ENCODE measurements around the gene TMEM165.

The TMEM165 gene

GRCh38 chr4:55435141-55435841 is 39.5 kb downstream of the TMEM165 start:
- no peak overlapping the region for H3K4me3 ChIP-seq (ENCODE audit: low read length)
- no peaks in the 10 kb centered on the region for H3K4me1 ChIP-seq (ENCODE audit: insufficient read depth, low read length)
- no peak overlapping the region for H2AFZ ChIP-seq (ENCODE audit: low read depth, low read length)
- H3K27me3 ChIP-seq (ENCODE audit: insufficient read depth, low read length): no peaks in the 10 kb centered on the region
- H3K9me3 ChIP-seq (ENCODE audit: low read length): no peaks in the 10 kb centered on the region
- H3K36me3 ChIP-seq (ENCODE audit: insufficient read depth, low read length): peaks cover 58% of the 10 kb centered on the region

GRCh38 chr4:55437356-55437796 is 41.6 kb downstream of the TMEM165 start:
- Histone ChIP-seq H3K4me3 (ENCODE audit: low read length) (no peak overlapping the region), H3K9me3 (ENCODE audit: low read length) (no peaks in the 10 kb centered on the region), H3K36me3 (ENCODE audit: insufficient read depth, low read length) (peaks cover 53% of the 10 kb centered on the region)

GRCh38 chr4:55437823-55438222 is 42.1 kb downstream of the TMEM165 start:
- Histone ChIP-seq H3K4me3 (ENCODE audit: low read length) (no peak overlapping the region), H3K4me1 (ENCODE audit: insufficient read depth, low read length) (no peaks in the 10 kb centered on the region), H3K9me3 (ENCODE audit: low read length) (no peaks in the 10 kb centered on the region), H2AFZ (ENCODE audit: low read depth, low read length) (no peak overlapping the region), H3K27me3 (ENCODE audit: insufficient read depth, low read length) (no peaks in the 10 kb centered on the region), H3K36me3 (ENCODE audit: insufficient read depth, low read length) (peaks cover 53% of the 10 kb centered on the region)

More at GRCh38 chr4:55437356-55437796, 41.6 kb downstream of the TMEM165 start:
- Histone ChIP-seq H2AFZ (ENCODE audit: low read depth, low read length) (no peak overlapping the region), H3K4me1 (ENCODE audit: insufficient read depth, low read length) (no peaks in the 10 kb centered on the region), H3K27me3 (ENCODE audit: insufficient read depth, low read length) (no peaks in the 10 kb centered on the region)

DNA sequence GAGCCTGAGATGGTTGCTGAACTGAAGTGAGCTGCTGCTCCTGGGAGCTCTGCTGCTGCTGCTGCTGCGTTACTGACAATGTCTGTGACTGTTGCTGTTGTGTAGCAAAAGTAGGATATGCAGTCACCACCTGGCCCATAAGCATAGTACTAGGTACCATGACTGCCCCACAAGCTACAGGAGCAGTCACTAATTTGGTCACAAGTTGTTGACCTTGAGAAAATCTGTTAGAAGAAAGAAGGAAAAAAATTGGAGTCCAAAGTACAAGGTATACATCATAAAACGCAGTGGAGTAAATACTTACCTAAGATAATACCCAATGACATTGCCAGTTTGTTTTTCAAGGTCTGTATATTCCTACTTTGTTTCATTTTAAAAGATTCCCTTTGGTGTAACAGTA is 42.6 kb downstream of the TMEM165 start:
- H3K9me3 ChIP-seq (ENCODE audit: low read length): no peaks in the 10 kb centered on the region
- H3K36me3 ChIP-seq (ENCODE audit: insufficient read depth, low read length): peaks cover 51% of the 10 kb centered on the region
- no peaks in the 10 kb centered on the region for H3K4me1 ChIP-seq (ENCODE audit: insufficient read depth, low read length)
- no peaks in the 10 kb centered on the region for H3K27me3 ChIP-seq (ENCODE audit: insufficient read depth, low read length)
- H2AFZ ChIP-seq (ENCODE audit: low read depth, low read length): no peak overlapping the region
- no peak overlapping the region for H3K4me3 ChIP-seq (ENCODE audit: low read length)

GRCh38 chr4:55439023-55439422 is 43.3 kb downstream of the TMEM165 start:
- Histone ChIP-seq H2AFZ (ENCODE audit: low read depth, low read length) (no peak overlapping the region), H3K27me3 (ENCODE audit: insufficient read depth, low read length) (no peaks in the 10 kb centered on the region), H3K36me3 (ENCODE audit: insufficient read depth, low read length) (peaks cover 52% of the 10 kb centered on the region), H3K4me1 (ENCODE audit: insufficient read depth, low read length) (no peaks in the 10 kb centered on the region), H3K9me3 (ENCODE audit: low read length) (no peaks in the 10 kb centered on the region), H3K4me3 (ENCODE audit: low read length) (no peak overlapping the region)

- H3K9me3 ChIP-seq (ENCODE audit: low read length): no peaks in the 10 kb centered on the region
- no peak overlapping the region for H2AFZ ChIP-seq (ENCODE audit: low read depth, low read length)
- no peaks in the 10 kb centered on the region for H3K27me3 ChIP-seq (ENCODE audit: insufficient read depth, low read length)
- no peak overlapping the region for H3K4me3 ChIP-seq (ENCODE audit: low read length)
- no peaks in the 10 kb centered on the region for H3K4me1 ChIP-seq (ENCODE audit: insufficient read depth, low read length)
- H3K36me3 ChIP-seq (ENCODE audit: insufficient read depth, low read length): peaks cover 41% of the 10 kb centered on the region
These were observed 45.0 kb downstream of the TMEM165 start for GRCh38 chr4:55440786-55441185.

DNA sequence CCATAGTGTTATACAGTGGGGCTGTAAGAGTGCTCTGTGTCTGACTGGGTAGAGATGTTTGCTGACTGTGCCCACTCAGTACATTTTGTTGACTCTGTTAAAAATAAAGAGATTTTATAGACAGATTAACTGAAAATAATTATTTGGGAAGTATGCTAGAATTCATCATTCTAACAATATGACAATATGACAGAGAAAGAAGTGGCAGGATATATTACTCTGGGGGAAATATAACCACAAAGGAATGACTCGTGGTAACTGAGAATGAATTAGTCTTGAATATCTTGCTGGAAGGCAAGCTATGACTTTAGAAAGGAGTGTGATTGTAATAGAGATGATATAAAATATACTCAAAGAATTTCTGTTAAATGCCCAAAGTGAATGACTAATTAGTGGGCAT is 46.8 kb downstream of the TMEM165 start:
- H3K27me3 ChIP-seq (ENCODE audit: insufficient read depth, low read length): no peaks in the 10 kb centered on the region
- H3K36me3 ChIP-seq (ENCODE audit: insufficient read depth, low read length): peaks cover 36% of the 10 kb centered on the region
- no peaks in the 10 kb centered on the region for H3K4me1 ChIP-seq (ENCODE audit: insufficient read depth, low read length)
- H3K4me3 ChIP-seq (ENCODE audit: low read length): no peak overlapping the region
- no peaks in the 10 kb centered on the region for H3K9me3 ChIP-seq (ENCODE audit: low read length)
- H2AFZ ChIP-seq (ENCODE audit: low read depth, low read length): no peak overlapping the region

DNA sequence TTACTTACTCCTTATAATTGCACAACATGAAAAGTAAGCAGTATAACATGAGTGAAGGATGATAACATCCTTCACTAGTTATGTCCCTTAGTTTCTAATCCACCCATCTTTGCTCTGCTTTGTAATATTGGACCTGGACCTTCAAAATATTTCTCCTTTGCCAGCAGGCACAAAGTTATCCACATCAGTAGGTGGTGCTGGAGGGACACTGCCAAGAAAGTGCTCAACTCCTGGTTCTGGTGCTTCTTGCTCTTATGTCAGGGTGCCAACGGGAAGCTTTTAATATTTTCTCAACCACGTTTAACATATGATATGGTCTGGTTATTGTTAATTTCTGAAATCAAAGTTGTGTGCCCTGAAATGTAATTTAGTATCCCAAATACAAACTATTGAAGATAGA is 49.1 kb downstream of the TMEM165 start:
- Histone ChIP-seq H3K4me3 (ENCODE audit: low read length) (no peak overlapping the region), H2AFZ (ENCODE audit: low read depth, low read length) (no peak overlapping the region), H3K27me3 (ENCODE audit: insufficient read depth, low read length) (no peaks in the 10 kb centered on the region), H3K36me3 (ENCODE audit: insufficient read depth, low read length) (peaks cover 54% of the 10 kb centered on the region), H3K4me1 (ENCODE audit: insufficient read depth, low read length) (no peaks in the 10 kb centered on the region), H3K9me3 (ENCODE audit: low read length) (no peaks in the 10 kb centered on the region)

DNA sequence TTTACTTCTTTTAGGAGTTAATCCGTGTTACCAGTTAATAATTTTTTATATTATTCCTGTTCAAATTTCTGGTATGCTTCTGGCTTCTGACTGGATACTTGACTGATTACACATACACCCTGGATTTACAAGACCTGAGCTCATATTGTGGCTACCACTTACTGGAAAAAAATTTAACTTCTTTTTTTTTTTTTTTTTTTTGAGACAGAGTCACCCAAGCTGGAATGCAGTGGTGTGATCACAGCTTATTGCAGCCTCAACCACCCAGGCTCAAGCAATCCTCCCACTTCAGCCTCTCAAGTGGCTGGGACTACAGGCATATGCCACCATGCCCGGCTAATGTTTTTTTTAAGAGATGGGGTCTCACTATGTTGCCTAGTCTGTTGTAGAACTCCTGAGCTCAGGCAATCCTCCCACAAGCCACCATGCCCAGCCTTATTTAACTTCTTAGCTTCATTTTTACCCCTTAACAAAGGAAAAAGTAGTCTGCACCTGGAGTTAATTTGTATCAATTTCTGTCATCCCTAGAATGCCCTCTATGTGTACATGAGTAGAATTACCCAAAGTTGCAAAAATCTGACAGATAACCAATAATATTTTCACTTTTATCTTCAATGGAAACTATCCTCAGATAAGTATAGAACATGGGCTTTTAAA is 50.3 kb downstream of the TMEM165 start:
- Histone ChIP-seq H2AFZ (ENCODE audit: low read depth, low read length) (no peak overlapping the region), H3K4me3 (ENCODE audit: low read length) (no peak overlapping the region), H3K4me1 (ENCODE audit: insufficient read depth, low read length) (no peaks in the 10 kb centered on the region), H3K36me3 (ENCODE audit: insufficient read depth, low read length) (peaks cover 54% of the 10 kb centered on the region), H3K9me3 (ENCODE audit: low read length) (no peaks in the 10 kb centered on the region), H3K27me3 (ENCODE audit: insufficient read depth, low read length) (no peaks in the 10 kb centered on the region)

DNA sequence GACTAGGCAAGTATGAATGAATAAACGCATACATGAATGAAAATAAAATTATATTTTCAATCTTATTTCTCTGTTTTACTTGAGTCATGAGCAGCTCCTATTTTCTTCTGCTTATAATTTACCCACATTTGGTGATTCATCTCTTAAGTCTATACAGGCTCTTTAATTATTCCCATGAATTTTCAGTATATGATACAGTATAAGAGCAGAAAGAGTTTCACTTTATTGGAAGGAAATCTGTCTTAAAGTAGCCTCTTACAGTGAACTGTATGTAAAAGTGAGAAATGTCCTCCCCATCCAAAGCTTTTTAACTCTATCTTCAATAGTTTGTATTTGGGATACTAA is 50.8 kb downstream of the TMEM165 start:
- H2AFZ ChIP-seq (ENCODE audit: low read depth, low read length): no peak overlapping the region
- peaks cover 52% of the 10 kb centered on the region for H3K36me3 ChIP-seq (ENCODE audit: insufficient read depth, low read length)
- no peak overlapping the region for H3K4me3 ChIP-seq (ENCODE audit: low read length)
- H3K4me1 ChIP-seq (ENCODE audit: insufficient read depth, low read length): no peaks in the 10 kb centered on the region
- no peaks in the 10 kb centered on the region for H3K27me3 ChIP-seq (ENCODE audit: insufficient read depth, low read length)
- H3K9me3 ChIP-seq (ENCODE audit: low read length): no peaks in the 10 kb centered on the region

- no peaks in the 10 kb centered on the region for H3K27me3 ChIP-seq (ENCODE audit: insufficient read depth, low read length)
- peaks cover 57% of the 10 kb centered on the region for H3K36me3 ChIP-seq (ENCODE audit: insufficient read depth, low read length)
- no peak overlapping the region for H2AFZ ChIP-seq (ENCODE audit: low read depth, low read length)
- H3K9me3 ChIP-seq (ENCODE audit: low read length): no peaks in the 10 kb centered on the region
- no peaks in the 10 kb centered on the region for H3K4me1 ChIP-seq (ENCODE audit: insufficient read depth, low read length)
- H3K4me3 ChIP-seq (ENCODE audit: low read length): no peak overlapping the region
These were observed 51.5 kb downstream of the TMEM165 start for GRCh38 chr4:55447108-55447708.

- Histone ChIP-seq H2AFZ (ENCODE audit: low read depth, low read length) (no peak overlapping the region), H3K9me3 (ENCODE audit: low read length) (no peaks in the 10 kb centered on the region), H3K4me3 (ENCODE audit: low read length) (no peak overlapping the region), H3K4me1 (ENCODE audit: insufficient read depth, low read length) (no peaks in the 10 kb centered on the region), H3K27me3 (ENCODE audit: insufficient read depth, low read length) (no peaks in the 10 kb centered on the region), H3K36me3 (ENCODE audit: insufficient read depth, low read length) (peaks cover 54% of the 10 kb centered on the region)
These were observed 52.1 kb downstream of the TMEM165 start for GRCh38 chr4:55447831-55448230.

GRCh38 chr4:55450566-55450965 is 54.8 kb downstream of the TMEM165 start:
- no peak overlapping the region for H2AFZ ChIP-seq (ENCODE audit: low read depth, low read length)
- H3K9me3 ChIP-seq (ENCODE audit: low read length): no peaks in the 10 kb centered on the region
- peaks cover 54% of the 10 kb centered on the region for H3K36me3 ChIP-seq (ENCODE audit: insufficient read depth, low read length)
- no peak overlapping the region for H3K4me3 ChIP-seq (ENCODE audit: low read length)
- no peaks in the 10 kb centered on the region for H3K4me1 ChIP-seq (ENCODE audit: insufficient read depth, low read length)
- no peaks in the 10 kb centered on the region for H3K27me3 ChIP-seq (ENCODE audit: insufficient read depth, low read length)
